ENCODE results near the gene VTI1A. TPM values are rescaled to one million over a fixed set of nuclear protein-coding genes. Genes with fewer than 3 reads are reported as not detected.

The VTI1A gene
- 21.8 and 28.1 TPM in 2 replicates for total RNA-seq

GRCh38 chr10:112446855-112447619 lies at the start of gene VTI1A, which contains the start of gene ZDHHC6:
VTI1A (plus strand) TSS chr10:112447215; CDS start chr10:112447374, 159 bp downstream.
ZDHHC6 (minus strand) TSS chr10:112446914; CDS start chr10:112445436, 1,478 bp downstream.

Other genes starting within 250 kb of the VTI1A start
- gene TECTB, start 163.8 kb upstream of the VTI1A start, total RNA-seq, result not detected in 2 replicates
- gene ACSL5, start 73.1 kb upstream of the VTI1A start, total RNA-seq, result 12.6 and 18.0 TPM in 2 replicates
- gene ZDHHC6, start 301 bp upstream of the VTI1A start, total RNA-seq, result 26.9 and 29.4 TPM in 2 replicates